ENCODE data around the gene MRPL24. TPM values are rescaled to one million over a fixed set of nuclear protein-coding genes. Genes with fewer than 3 reads are reported as not detected.

The MRPL24 gene
- total and polyA plus RNA-seq, 12 donors, result 70.3 to 250 (median 88.1) TPM

DNA sequence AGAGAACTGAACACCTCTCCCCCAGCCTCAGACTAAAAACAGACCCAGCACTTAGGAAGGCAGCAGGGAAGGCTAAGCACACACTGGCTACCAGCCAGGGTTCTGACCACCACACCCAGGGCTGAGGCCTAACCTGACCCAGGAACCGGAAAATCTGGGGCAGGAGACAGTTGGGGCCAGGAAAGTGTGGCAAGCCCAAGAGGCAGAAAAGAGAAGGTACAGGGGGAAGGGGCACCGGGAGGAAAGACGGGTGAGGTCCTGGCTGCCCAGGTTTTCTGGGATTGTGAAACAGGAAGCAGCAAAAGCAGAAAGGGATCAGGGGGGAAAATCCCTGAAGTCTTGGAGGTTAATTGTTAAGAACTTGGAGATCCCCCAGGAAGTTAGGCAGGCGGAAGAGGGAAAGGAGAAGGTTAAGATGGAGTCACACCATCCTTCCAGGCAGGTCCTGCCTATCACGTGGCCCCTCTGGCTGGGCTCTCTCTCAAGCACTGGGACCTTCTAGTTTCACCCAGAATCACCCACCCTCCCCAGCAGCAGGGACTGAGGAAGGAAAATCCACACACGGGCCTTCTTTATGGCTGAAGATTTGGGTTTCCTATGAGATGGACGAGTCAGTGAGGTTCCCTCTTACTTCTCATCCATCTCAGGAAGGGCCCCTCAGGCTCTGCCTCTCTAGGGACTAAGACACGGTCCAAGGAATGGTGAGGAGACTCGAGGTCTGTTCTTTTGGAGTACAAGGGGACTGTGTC is 8.0 kb upstream of the MRPL24 start:
- intact Hi-C loops (cut with DNase I), result loop anchor here in 1 of 10 donors (10.0 kb wide), 1 partner anchor 244 kb away; the partner anchor contains the start of gene MEF2D
- Histone ChIP-seq H3K4me3 (peak overlapping the region; percentile 18 to 99 (median 97)), H3K9me3 (no peaks in the 10 kb centered on the region), H3K36me3 (peaks cover 0 to 14% (median 6%) of the 10 kb centered on the region in 9 donors), H3K27ac (peak overlapping the region; percentile 94 to 100 (median 100)), H3K4me1 (peaks cover 39 to 76% (median 66%) of the 10 kb centered on the region in 9 donors), H3K27me3 (no peaks in the 10 kb centered on the region)
- 7 to 8% methylated on average over 9 of the region's 9 CpGs for WGBS, 2 donors
- peak in 6 of 8 donors; percentile 3 to 26 (median 9) for ATAC-seq
- peak; percentile 53 to 68 for DNase-seq
- TF ChIP-seq, protein P1, sequence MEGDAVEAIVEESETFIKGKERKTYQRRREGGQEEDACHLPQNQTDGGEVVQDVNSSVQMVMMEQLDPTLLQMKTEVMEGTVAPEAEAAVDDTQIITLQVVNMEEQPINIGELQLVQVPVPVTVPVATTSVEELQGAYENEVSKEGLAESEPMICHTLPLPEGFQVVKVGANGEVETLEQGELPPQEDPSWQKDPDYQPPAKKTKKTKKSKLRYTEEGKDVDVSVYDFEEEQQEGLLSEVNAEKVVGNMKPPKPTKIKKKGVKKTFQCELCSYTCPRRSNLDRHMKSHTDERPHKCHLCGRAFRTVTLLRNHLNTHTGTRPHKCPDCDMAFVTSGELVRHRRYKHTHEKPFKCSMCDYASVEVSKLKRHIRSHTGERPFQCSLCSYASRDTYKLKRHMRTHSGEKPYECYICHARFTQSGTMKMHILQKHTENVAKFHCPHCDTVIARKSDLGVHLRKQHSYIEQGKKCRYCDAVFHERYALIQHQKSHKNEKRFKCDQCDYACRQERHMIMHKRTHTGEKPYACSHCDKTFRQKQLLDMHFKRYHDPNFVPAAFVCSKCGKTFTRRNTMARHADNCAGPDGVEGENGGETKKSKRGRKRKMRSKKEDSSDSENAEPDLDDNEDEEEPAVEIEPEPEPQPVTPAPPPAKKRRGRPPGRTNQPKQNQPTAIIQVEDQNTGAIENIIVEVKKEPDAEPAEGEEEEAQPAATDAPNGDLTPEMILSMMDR (IDR thresholded peaks at IDR 0.05), result no peak

DNA sequence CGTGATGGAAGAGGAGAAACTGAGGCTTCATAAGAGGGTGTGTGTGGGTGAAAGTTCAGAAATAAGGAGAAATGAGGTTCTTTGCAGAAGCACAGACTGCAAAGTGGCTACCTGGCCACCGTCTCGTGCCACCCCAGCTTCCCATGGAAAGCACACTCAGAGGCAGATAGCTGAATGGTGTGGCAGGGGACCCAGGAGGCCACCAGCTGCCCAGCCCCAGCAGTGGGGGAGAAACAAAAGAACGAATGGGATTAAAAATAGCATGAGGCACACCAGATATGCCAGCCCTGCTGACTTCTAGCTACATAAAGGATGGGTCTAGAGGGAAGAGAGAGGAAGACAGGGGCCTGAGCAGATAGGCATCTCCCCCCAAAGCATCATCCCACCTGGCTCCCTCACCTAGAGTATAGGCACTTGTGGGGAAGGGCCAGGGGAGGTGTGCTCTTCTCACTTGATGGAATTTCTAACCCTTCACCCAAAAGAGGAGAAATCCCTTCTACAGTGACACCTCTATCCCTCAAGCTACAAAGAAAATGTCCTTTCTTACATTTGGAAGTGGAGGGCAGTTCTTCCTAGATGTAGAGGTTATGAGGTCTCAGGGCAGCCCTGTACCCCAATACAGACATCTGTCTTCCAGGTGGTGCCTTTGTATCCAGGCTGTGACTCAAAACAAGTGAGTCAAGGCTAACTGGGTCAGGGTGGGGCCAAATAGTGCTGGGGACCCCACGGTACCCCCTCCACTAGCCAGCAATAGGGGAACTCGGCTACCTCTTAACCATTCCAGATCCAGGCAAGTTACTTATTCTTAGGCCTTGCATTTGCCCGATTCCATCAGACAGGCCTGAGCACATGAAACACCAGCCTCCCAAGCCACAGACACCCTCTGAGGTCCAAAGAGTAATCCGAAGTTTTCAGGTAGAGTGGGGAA is 7.1 kb upstream of the MRPL24 start:
- WGBS, 2 donors, result 7 to 8% methylated on average over 8 of the region's 8 CpGs
- H3K27ac ChIP-seq, result peak overlapping the region; percentile 94 to 100 (median 100)
- TF ChIP-seq, protein P1 (IDR thresholded peaks at IDR 0.05), result no peak
- H3K4me1 ChIP-seq, result peaks cover 36 to 71% (median 62%) of the 10 kb centered on the region in 9 donors
- H3K9me3 ChIP-seq, result no peaks in the 10 kb centered on the region
- H3K4me3 ChIP-seq, result peak overlapping the region; percentile 18 to 99 (median 97)
- no peaks in the 10 kb centered on the region for H3K27me3 ChIP-seq
- H3K36me3 ChIP-seq, result peaks cover 0 to 23% (median 15%) of the 10 kb centered on the region in 9 donors
- DNase-seq (no peak), ATAC-seq (peak in 4 of 8 donors; percentile 5 to 37 (median 28))
- intact Hi-C loops (cut with DNase I), result loop anchor here in 1 of 10 donors (10.0 kb wide), 1 partner anchor 243 kb away; the partner anchor contains the start of gene MEF2D

DNA sequence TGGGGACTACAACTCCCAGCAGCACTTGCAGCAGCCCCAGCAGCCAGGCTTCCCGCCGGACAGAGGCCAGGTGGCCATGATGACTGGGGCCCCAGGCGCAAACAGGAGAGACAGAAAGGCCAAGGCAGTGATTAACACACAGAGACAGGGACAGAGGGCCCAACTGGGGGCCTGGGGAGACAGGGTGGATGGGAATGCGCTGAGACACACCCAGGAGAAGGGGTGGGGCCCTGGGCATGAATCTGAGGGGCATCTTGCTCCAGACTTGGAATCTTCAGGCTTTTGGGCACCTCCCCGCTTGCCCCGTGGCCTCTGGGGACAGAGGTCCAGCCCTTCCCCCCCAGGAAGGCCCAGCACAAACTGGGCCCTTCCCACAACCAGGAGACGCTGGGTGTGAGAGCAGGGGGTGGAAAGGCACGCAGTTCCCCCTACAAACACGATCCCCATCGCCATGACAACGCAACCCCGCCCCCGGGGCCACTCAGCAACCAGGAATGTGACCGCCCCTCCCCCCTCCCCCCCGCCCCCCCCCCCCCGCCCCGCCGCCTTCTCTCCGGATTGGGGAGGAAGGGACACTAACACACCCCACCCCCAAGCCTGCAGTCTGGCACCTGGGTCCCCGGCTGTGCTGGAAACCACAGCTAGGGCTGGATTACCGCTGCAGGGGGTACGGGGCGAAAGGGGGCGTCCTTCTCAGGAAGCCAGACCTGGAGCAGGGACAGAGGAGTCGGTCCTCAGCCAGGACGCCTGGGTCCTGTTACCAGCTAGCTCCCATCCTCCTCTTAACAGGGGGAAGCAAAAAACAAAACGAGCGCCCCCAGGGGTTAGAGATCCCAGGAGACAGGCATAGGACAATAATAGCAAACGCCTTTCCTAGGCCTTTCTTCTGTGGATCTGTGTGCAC is 6.1 kb upstream of the MRPL24 start:
- intact Hi-C loops (cut with DNase I), result loop anchor here in 1 of 10 donors (10.0 kb wide), 1 partner anchor 242 kb away; the partner anchor contains the start of gene MEF2D
- peak; percentile 92 to 97 for DNase-seq
- no peaks in the 10 kb centered on the region for H3K9me3 ChIP-seq
- peaks cover 0 to 33% (median 21%) of the 10 kb centered on the region in 9 donors for H3K36me3 ChIP-seq
- no peaks in the 10 kb centered on the region for H3K27me3 ChIP-seq
- peak overlapping the region; percentile 94 to 100 (median 100) for H3K27ac ChIP-seq
- peak overlapping the region; percentile 47 to 99 (median 97) for H3K4me3 ChIP-seq
- peaks cover 35 to 66% (median 54%) of the 10 kb centered on the region in 9 donors for H3K4me1 ChIP-seq
- peak; percentile 60 to 82 (median 69) for ATAC-seq
- 0 to 2% methylated on average over 19 to 25 of the region's 29 CpGs for whole genome bisulfite sequencing, 2 donors
- TF ChIP-seq, protein P1 (IDR thresholded peaks at IDR 0.05), result peak in 3 of 9 donors; percentile 24 to 37 (median 27)

Data from heart right ventricle (tissue), 16 donors.